ENCODE results near the gene WWC2. TPM values are rescaled to one million over a fixed set of nuclear protein-coding genes. Genes with fewer than 3 reads are reported as not detected.
"Not testable (repeated sequence)": the region's sequence is repeated elsewhere in the genome, so short reads cannot be mapped to it uniquely, and the experiment has no call there.

WWC2 gene
- polyA plus RNA-seq, 3 donors, result 4.8 to 8.9 (median 6.7) TPM

GRCh38 chr4:183132865-183133264, 33.8 kb downstream of the WWC2 start:
- no peak overlapping the region for H3K27ac ChIP-seq (ENCODE audit: low read depth, low read length)

GRCh38 chr4:183136855-183137254, 37.8 kb downstream of the WWC2 start:
- WGBS, 3 donors, result 97 to 98% (median 97%) methylated on average over 3 of the region's 3 CpGs

DNA sequence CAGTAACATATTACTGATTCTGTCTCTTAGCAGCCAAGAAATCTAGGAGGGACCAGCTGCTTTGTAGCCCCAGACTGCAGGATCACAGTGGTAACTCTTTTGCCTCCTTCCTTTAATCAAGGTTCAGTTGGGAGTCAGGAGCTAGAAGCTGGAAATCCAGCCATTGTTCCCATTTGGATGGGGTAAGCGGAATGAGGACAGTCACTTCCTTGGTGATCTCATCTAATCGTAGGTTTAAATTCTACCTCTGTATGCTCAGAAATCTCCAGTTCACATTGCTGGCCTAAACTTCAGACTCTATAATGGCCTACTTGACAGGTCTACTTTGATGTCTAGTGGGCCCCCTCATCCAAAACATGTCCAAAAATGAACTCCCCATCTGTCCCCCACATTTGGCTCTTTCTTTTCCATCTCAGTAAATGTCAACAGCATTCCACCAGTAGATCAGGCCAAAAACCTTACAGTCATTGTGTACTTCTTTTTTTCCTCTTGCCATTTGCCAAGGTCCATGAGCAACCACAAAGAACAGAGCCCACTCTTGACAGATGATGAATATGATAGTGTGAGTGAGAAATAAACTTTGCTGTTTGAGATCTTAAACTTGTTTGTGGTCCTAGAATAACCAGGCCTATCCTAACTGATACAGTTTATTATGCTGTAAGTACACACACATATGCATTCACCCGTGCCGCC, 40.1 kb downstream of the WWC2 start:
- 82 to 95% (median 86%) methylated on average over 4 of the region's 4 CpGs for WGBS, 3 donors
- no peak overlapping the region for H3K27ac ChIP-seq (ENCODE audit: low read depth, low read length)

More at GRCh38 chr4:183136855-183137254, 37.8 kb downstream of the WWC2 start:
- no peak overlapping the region for H3K27ac ChIP-seq (ENCODE audit: low read depth, low read length)

- WGBS, 3 donors, result 84 to 95% (median 92%) methylated on average over 9 of the region's 9 CpGs
- H3K27ac ChIP-seq (ENCODE audit: low read depth, low read length), result no peak overlapping the region
Observed at GRCh38 chr4:183139972-183140570, 41.0 kb downstream of the WWC2 start.

GRCh38 chr4:183140911-183141320, 41.9 kb downstream of the WWC2 start:
- no peak overlapping the region for H3K27ac ChIP-seq (ENCODE audit: low read depth, low read length)
- 52 to 79% (median 69%) methylated on average over 2 of the region's 2 CpGs for WGBS, 3 donors

GRCh38 chr4:183141997-183142396, 42.9 kb downstream of the WWC2 start:
- no peak overlapping the region for H3K27ac ChIP-seq (ENCODE audit: low read depth, low read length)
- WGBS, 3 donors, result 74 to 91% (median 80%) methylated on average over 1 of the region's 1 CpG

- 28 to 33% (median 28%) methylated on average over 6 of the region's 6 CpGs for WGBS, 3 donors
- no peak overlapping the region for H3K27ac ChIP-seq (ENCODE audit: low read depth, low read length)
Observed at GRCh38 chr4:183142571-183143550, 43.8 kb downstream of the WWC2 start.

GRCh38 chr4:183144787-183145186, 45.7 kb downstream of the WWC2 start:
- 88 to 95% (median 95%) methylated on average over 6 of the region's 6 CpGs for WGBS, 3 donors

GRCh38 chr4:183145773-183146172, 46.7 kb downstream of the WWC2 start:
- 67 to 86% (median 80%) methylated on average over 2 of the region's 2 CpGs for WGBS, 3 donors
- H3K27ac ChIP-seq (ENCODE audit: low read depth, low read length), result no peak overlapping the region

More at GRCh38 chr4:183144787-183145186, 45.7 kb downstream of the WWC2 start:
- no peak overlapping the region for H3K27ac ChIP-seq (ENCODE audit: low read depth, low read length)

DNA sequence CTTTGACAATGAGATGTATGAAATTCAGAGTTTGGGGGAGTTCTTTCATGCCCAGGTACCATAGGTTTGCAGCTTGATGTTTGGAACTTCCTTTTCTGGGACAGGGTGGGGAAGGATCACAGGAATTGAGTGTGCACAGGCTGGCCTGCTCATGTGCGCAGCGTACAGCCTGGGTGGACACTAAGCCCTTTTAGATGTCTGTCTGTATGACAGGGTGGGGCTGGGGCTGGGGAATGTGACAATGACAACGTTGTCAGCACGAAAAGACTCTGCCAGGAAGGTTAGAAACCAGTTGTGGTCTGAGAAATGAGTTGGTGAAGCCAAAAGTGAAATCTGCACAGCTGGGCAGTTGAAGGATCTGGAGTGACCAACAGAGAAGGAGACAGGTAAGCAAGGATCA, 47.4 kb downstream of the WWC2 start:
- H3K27ac ChIP-seq (ENCODE audit: low read depth, low read length), result no peak overlapping the region
- WGBS, 3 donors, result 69 to 71% (median 69%) methylated on average over 4 of the region's 4 CpGs

GRCh38 chr4:183147196-183147595, 48.1 kb downstream of the WWC2 start:
- WGBS, 3 donors, result 71 to 87% (median 84%) methylated on average over 3 of the region's 3 CpGs

GRCh38 chr4:183147983-183148382, 48.9 kb downstream of the WWC2 start:
- H3K27ac ChIP-seq (ENCODE audit: low read depth, low read length), result no peak overlapping the region
- 88 to 94% (median 91%) methylated on average over 4 of the region's 4 CpGs for WGBS, 3 donors

More at GRCh38 chr4:183147196-183147595, 48.1 kb downstream of the WWC2 start:
- no peak overlapping the region for H3K27ac ChIP-seq (ENCODE audit: low read depth, low read length)

DNA sequence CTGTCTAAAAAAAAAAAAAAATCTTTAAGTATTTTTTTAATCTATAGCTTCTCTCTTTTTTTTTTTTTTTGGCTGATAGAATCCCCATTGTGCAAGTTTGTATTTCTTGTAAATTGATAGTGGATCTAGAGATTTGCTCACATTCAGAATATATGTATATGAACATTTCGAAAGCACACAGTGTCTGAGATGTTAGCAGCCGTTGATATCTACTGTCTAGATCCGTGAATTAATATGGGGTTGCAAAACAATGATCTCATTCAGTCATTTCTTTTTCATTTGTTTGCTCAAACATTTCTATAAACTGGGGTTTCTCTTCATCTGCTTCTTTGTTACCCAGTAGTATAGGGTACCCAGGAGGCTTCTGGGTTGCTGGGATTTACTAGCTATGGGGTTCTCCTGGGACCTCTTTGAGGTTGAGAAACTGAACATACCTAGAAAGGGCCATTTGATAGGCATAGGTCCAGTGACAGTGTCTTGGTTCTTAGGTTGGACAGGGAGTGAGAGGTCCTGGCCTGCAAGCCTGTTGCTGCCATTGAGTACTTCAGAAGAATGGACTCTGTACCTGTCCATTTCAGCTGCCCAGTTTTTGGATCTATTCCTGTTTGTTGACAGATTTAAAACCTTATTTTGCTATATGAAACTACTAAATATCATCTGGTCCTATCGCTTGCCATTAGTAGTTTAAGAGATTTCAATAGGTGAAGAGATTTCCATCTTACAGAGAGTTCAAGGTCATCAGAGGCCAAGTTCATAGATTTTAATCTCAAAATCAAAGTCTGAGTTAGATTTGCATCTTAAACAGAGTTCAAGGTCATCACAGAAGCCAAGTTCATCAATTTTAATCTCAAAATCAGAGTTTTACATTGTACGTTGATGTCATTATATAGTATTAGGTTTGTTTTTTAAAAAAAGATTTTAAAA, 50.8 kb downstream of the WWC2 start:
- WGBS, 3 donors, result 80 to 94% (median 91%) methylated on average over 5 of the region's 5 CpGs
- no peak overlapping the region for H3K27ac ChIP-seq (ENCODE audit: low read depth, low read length)

DNA sequence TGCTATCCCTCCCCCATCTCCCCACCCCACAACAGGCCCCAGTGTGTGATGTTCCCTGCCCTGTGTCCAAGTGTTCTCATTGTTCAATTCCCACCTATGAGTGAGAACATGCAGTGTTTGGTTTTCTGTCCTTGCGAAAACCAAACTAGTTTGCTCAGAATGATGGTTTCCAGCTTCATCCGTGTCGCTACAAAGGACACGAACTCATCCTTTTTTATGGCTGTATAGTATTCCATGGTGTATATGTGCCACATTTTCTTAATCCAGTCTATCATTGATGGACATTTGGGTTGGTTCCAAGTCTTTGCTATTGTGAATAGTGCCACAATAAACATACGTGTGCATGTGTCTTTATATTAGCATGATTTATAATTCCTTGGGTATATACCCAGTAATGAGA, 51.6 kb downstream of the WWC2 start:
- 94 to 96% (median 96%) methylated on average over 5 of the region's 5 CpGs for WGBS, 3 donors
- H3K27ac ChIP-seq (ENCODE audit: low read depth, low read length), result not testable (repeated sequence)

- not testable (repeated sequence) for H3K27ac ChIP-seq (ENCODE audit: low read depth, low read length)
- WGBS, 3 donors, result 97 to 99% (median 99%) methylated on average over 4 of the region's 4 CpGs
Observed at GRCh38 chr4:183152232-183152631, 53.2 kb downstream of the WWC2 start.

DNA sequence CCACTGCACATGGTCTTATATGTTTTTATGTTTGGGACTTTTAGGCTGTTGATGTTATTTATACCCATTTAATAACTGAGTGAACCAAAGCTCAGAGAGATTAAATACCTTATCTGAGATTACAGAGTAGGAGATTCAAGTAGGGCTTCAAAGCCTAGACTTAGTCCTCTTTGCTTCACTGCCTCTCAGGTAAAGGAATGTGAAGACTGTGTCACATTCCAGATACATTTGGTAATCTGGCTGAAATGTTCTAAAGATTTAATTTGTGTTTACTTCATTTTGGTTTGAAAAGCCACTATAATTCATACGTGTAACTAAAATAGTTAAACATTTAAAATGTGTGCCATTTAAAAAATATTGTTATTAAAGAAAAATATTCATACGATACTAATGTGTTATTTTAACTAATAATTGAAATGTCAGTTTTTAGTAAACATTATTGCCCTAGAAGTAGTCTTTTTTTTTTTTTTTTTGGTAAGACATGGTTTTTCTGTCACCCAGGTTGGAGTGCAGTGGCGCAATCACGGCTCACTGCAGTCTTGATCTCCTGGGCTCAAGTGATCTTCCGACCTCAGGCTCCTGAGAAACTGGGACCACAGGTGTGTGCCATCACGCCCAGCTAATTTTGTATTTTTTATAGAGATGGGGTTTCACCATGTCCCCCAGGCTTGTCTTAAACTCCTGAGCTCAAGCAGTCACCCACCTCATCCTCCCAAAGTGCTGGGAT, 54.3 kb downstream of the WWC2 start:
- WGBS, 3 donors, result 91 to 96% (median 94%) methylated on average over 6 of the region's 6 CpGs

DNA sequence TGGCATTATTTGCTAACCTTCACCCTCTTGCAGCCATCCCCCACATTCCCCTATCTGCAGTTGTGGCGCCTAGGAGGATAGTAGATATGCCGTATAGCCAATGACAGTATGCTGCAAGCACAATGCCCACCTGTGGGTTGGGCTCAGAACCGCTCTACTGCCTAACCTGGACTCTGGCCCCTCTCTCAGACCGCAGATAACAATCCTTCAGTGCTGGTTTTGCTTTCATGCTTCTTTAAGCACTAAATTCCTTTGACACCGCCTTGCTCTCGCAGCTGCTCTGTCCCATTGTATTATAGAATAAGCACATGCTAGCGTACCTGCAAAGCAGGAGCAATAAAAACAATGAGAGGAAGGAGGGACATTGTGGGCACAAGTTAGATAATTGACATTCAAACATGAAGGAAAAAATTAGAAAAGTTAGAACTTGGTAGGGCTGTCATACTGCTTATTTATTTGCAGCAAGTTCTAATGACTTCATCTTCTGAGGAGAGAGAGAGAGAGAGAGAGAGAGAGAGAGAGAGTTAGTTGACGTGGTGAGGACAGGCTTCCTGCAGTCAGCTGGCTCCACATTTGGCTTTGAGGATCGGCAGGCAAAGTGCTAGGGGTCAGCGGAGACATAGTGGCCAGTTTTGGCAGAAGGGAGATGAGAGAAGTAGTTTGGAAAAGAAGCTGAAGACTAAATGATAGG, 55.8 kb downstream of the WWC2 start:
- WGBS, 3 donors, result 58 to 70% (median 66%) methylated on average over 10 of the region's 10 CpGs
- no peak overlapping the region for H3K27ac ChIP-seq (ENCODE audit: low read depth, low read length)

More for the DNA sequence above, 54.3 kb downstream of the WWC2 start:
- H3K27ac ChIP-seq (ENCODE audit: low read depth, low read length), result no peak overlapping the region

All from adipose tissue (tissue), 3 donors.